Fibroblast of lung (primary cell): ENCODE data around the gene KDM3A. TPM values are rescaled to one million over a fixed set of nuclear protein-coding genes. Genes with fewer than 3 reads are reported as not detected.
A peak's percentile ranks its signal among the peaks of the same experiment; 100 is the strongest.

ENCODE experiments used
- DNase-seq, 2 donors: peaks; one replicate each; pipeline versions ENCODE4 v3.0.0 to v3.0.0-alpha.2; 2010; ENCODE audit warnings: low read depth in 2 of 2
- H2AFZ ChIP-seq: 2 replicates; pipeline ENCODE4 v1.5.1; 2012; ENCODE audit warnings: low read length, control low read depth, inconsistent platforms
- H3K27ac ChIP-seq: 2 replicates; pipeline ENCODE4 v1.5.1; 2011; ENCODE audit warnings: low read length, control low read depth; ENCODE audit not compliant: insufficient read depth
- H3K27me3 ChIP-seq: 2 replicates; pipeline ENCODE4 v1.5.1; 2011; ENCODE audit warnings: mild to moderate bottlenecking, low read length; ENCODE audit not compliant: control insufficient read depth, insufficient read depth
- H3K36me3 ChIP-seq: 2 replicates; pipeline ENCODE4 v1.5.1; 2011; ENCODE audit warnings: low read length; ENCODE audit not compliant: control insufficient read depth, insufficient read depth
- H3K4me1 ChIP-seq: 2 replicates; pipeline ENCODE4 v1.5.1; 2011; ENCODE audit warnings: low read length; ENCODE audit not compliant: control insufficient read depth, insufficient read depth; ENCODE audit errors: extremely low read depth
- H3K4me2 ChIP-seq: 2 replicates; pipeline ENCODE4 v1.5.1; 2011; ENCODE audit warnings: low read length, control low read depth; ENCODE audit not compliant: insufficient read depth; ENCODE audit errors: extremely low read depth
- H3K4me3 ChIP-seq, 4 experiments: fragments of 200-600 bp in 1 of 4; sonication (generic) in 1 of 4; replicated peaks in 1 of 4; 2 replicates each; pipeline ENCODE4 v1.5.1; 2011 to 2016; ENCODE audit warnings: low read length in 4 of 4, low read depth in 3 of 4, mild to moderate bottlenecking in 3 of 4, control low read depth in 2 of 4, inconsistent platforms in 1 of 4, mixed read lengths in 1 of 4; ENCODE audit not compliant: insufficient read depth in 1 of 4; ENCODE audit errors: control extremely low read depth in 1 of 4
- H3K79me2 ChIP-seq: 2 replicates; pipeline ENCODE4 v1.5.1; 2012; ENCODE audit warnings: mild to moderate bottlenecking, low read length, inconsistent platforms; ENCODE audit not compliant: control insufficient read depth, insufficient read depth
- H3K9ac ChIP-seq: 2 replicates; pipeline ENCODE4 v1.5.1; 2011; ENCODE audit warnings: mild to moderate bottlenecking, low read length, control low read depth; ENCODE audit not compliant: insufficient read depth
- H3K9me3 ChIP-seq: 2 replicates; pipeline ENCODE4 v1.5.1; 2012; ENCODE audit warnings: low read depth, low read length; ENCODE audit not compliant: control insufficient read depth, insufficient read depth
- H4K20me1 ChIP-seq: 2 replicates; pipeline ENCODE4 v1.5.1; 2011; ENCODE audit warnings: low read length; ENCODE audit not compliant: control insufficient read depth, insufficient read depth; ENCODE audit errors: extremely low read depth
- CTCF ChIP-seq, 2 donors: IDR thresholded peaks in 1 of 2; conservative IDR thresholded peaks in 1 of 2; 1 replicate in 1 of 2; 2 replicates in 1 of 2; pipeline ENCODE4 v1.5.1; 2011 to 2012; ENCODE audit warnings: low read length in 2 of 2, control low read depth in 1 of 2, inconsistent platforms in 1 of 2, low read depth in 1 of 2, mild to moderate bottlenecking in 1 of 2
- EZH2 ChIP-seq: IDR thresholded peaks from 2 replicates; pipeline ENCODE4 v1.5.1; 2012; ENCODE audit warnings: low read length, control low read depth, mild to moderate bottlenecking; ENCODE audit errors: missing control alignments
- polyA plus RNA-seq, 2 donors: library from polyadenylated mRNA; depleted of rRNA in 1 of 2; stranded (reverse) in 1 of 2; unstranded in 1 of 2; fragments of >200 nt; gene quantifications; 2 replicates each; pipeline ENCODE4 v1.2.1, GENCODE V29; 2011 to 2012; ENCODE audit warnings: missing spikeins in 1 of 2
- total RNA-seq: library from RNA; depleted of rRNA; stranded (reverse); fragments of >200 nt; gene quantifications from 2 replicates; pipeline ENCODE4 v1.2.1, GENCODE V29; 2014

The KDM3A gene
- total and polyA plus RNA-seq, 2 donors (not counting 1 experiment from before 2014, with no cell fraction given) = 20.5 to 26.0 TPM

GRCh38 chr2:86533589-86533988 lies 92.4 kb downstream of the KDM3A start:
- no peaks in the 10 kb centered on the region for H3K9me3 ChIP-seq
- no peaks in the 10 kb centered on the region for H3K36me3 ChIP-seq
- no peak overlapping the region for H3K4me3 ChIP-seq
- no peaks in the 10 kb centered on the region for H3K27me3 ChIP-seq
- H3K4me2 ChIP-seq = no peak overlapping the region
- no peak overlapping the region for H3K27ac ChIP-seq
- no peak for DNase-seq
- no peaks in the 10 kb centered on the region for H4K20me1 ChIP-seq
- H2AFZ ChIP-seq = no peak overlapping the region
- no peaks in the 10 kb centered on the region for H3K4me1 ChIP-seq
- TF ChIP-seq EZH2 (no peak), CTCF (conservative IDR thresholded peaks at IDR 0.05 in 1 of 2, IDR thresholded peaks at IDR 0.05 in 1 of 2; ENCODE audit: low read depth in 1 of 2, low read length in 2 of 2) (no peak)
- no peak overlapping the region for H3K9ac ChIP-seq
- no peaks in the 10 kb centered on the region for H3K79me2 ChIP-seq

GRCh38 chr2:86541334-86541733 lies 100.2 kb downstream of the KDM3A start:
- no peaks in the 10 kb centered on the region for H3K36me3 ChIP-seq
- no peaks in the 10 kb centered on the region for H3K27me3 ChIP-seq
- no peak for TF ChIP-seq EZH2
- TF ChIP-seq CTCF (conservative IDR thresholded peaks at IDR 0.05 in 1 of 2, IDR thresholded peaks at IDR 0.05 in 1 of 2; ENCODE audit: low read depth in 1 of 2, low read length in 2 of 2) = no peak
- H3K9me3 ChIP-seq = no peaks in the 10 kb centered on the region
- H4K20me1 ChIP-seq = no peaks in the 10 kb centered on the region
- no peak overlapping the region for H3K4me3 ChIP-seq
- H3K4me2 ChIP-seq = no peak overlapping the region
- H3K9ac ChIP-seq = no peak overlapping the region
- H3K27ac ChIP-seq = no peak overlapping the region
- no peaks in the 10 kb centered on the region for H3K4me1 ChIP-seq
- DNase-seq = peak in 1 of 2 donors; percentile 57
- H2AFZ ChIP-seq = no peak overlapping the region
- H3K79me2 ChIP-seq = no peaks in the 10 kb centered on the region

Other genes starting within 250 kb of the KDM3A start
- 37.5 and 47.1 TPM in 2 replicates for gene IMMT, start 245.9 kb upstream of the KDM3A start, total RNA-seq
- gene IMMT, start 245.9 kb upstream of the KDM3A start, polyA plus RNA-seq = 52.7 and 60.5 TPM in 2 replicates
- 19.5 and 23.6 TPM in 2 replicates for gene MRPL35, start 241.9 kb upstream of the KDM3A start, total RNA-seq
- 51.9 and 55.2 TPM in 2 replicates for gene MRPL35, start 241.9 kb upstream of the KDM3A start, polyA plus RNA-seq
- not detected in 2 replicates for gene REEP1, start 103.7 kb upstream of the KDM3A start, total RNA-seq
- gene REEP1, start 103.7 kb upstream of the KDM3A start, polyA plus RNA-seq = 0.02 and 0.14 TPM in 2 replicates
- gene CHMP3, start 122.1 kb downstream of the KDM3A start, total RNA-seq = 63.4 and 73.3 TPM in 2 replicates
- gene CHMP3, start 122.1 kb downstream of the KDM3A start, polyA plus RNA-seq = 159 and 161 TPM in 2 replicates
- gene RNF103, start 182.5 kb downstream of the KDM3A start, total RNA-seq = 17.5 and 20.3 TPM in 2 replicates
- gene RNF103, start 182.5 kb downstream of the KDM3A start, polyA plus RNA-seq = 11.6 and 20.9 TPM in 2 replicates